NCI-H460 (cell line): ENCODE measurements around the gene LEKR1. TPM values are rescaled to one million over a fixed set of nuclear protein-coding genes. Genes with fewer than 3 reads are reported as not detected.
"Not testable (repeated sequence)": the region's sequence is repeated elsewhere in the genome, so short reads cannot be mapped to it uniquely, and the experiment has no call there.

Experiments
- DNase-seq: peaks from one replicate; pipeline ENCODE4 v3.0.0-alpha.2; 2016; ENCODE audit warnings: low read depth; ENCODE audit errors: extremely low read depth
- total RNA-seq: library from RNA; depleted of rRNA; stranded (reverse); fragments of >200 nt; shearing (Covaris generic); gene quantifications from 2 replicates; pipeline ENCODE4 v1.2.3, GENCODE V29; 2014

The LEKR1 gene
- total RNA-seq, 1 experiment from 2014 or later: 0.45 TPM

DNA sequence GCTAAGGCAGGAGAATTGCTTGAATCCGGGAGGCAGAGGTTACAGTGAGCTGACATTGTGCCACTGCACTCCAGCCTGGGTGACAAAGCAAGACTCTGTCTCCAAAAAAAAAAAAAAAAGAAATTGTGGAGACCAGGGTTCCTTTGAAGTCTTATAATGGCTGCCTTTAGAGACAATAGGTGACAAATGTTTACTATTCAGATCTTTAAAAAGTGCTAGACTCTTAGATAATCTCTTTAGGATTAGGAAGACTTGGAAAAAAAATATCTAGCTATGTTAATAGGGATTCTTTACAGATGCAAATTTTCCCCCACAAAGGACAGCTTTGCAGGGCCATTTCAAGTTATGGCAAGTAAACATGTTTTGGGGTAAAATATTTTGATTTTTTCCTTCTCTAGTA, 71.7 kb downstream of the LEKR1 start:
- not testable (repeated sequence) for DNase-seq

DNA sequence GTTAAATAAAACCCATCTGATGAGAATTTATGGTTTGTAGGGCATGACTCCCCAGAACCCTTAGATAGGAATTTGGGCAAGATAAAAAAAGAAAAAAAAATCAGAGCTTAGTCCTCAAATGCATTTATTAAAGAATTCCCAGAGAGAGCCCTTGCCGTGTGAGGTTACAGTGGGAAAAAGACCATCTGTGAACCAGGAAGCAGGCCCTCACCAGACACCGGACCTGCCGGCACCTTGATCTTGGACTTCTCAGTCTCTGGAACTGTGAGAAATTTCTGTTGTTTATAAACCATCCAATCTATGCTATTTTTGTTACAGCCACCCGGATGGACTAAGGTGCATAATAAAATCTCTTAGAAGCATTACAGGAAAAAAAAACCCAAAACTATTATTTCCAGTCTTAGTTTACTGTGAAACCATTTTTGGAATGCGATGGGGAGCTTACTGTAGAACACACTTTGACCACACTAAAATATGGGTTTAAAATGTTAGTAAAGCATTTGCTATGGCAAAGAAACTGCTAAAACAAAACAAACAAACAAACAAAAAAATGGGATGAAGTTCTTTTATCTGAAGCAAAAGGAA, 72.2 kb downstream of the LEKR1 start:
- no peak for DNase-seq

DNA sequence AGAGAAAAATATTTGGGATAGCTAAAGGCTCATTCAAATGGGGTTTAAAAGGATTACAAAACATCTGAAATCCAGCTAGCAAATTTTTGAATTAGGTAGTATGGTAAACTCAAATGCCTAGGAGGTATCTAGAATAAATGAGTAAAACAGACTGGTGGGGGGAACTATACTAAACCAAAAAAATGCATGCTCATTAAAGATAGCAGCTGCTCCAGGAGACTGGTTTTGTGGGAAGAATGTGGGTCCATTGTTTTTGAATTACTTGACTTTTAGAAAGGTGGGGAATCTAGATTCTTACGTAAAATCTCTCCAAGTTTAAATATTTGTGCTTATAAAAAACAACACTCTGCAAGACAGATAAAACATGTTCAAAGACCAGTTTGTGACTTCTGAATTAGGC, 73.8 kb downstream of the LEKR1 start:
- DNase-seq: no peak

DNA sequence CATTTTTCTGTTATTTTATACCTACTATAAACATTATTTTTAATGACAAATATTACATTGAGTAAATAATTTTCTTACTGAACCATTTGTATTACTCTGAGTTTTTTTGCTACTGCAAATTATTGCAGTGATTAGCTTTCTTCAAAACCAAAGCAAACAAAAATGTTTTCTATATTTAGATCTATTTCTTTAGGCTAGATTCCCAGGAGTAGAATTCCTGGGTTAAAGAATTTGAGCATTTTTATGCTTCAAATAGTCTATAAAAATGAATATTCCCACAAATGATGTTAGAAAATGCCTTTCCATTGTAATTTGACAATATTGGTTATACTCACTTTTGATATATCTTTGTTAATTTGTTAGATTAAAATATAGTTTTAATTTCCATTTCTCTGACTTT, 76.8 kb downstream of the LEKR1 start:
- DNase-seq: no peak

DNA sequence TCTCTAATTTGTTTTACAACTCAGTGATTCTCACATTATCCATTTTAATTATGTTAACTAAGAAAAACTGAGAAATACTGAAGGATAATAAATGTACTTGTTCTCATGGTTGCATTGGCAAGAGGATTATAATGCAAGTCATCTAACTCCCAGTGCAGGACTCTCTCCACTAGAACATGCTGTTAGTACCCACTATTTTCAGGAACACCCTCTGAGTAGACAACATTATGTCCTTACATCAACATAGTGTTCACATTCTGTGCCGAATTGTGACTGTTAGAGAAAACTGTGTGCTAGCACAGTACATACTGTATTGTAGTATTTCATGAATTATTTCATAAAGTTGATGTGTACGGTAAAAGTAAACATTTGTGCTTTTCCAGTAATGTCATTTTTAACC, 80.1 kb downstream of the LEKR1 start:
- no peak for DNase-seq

DNA sequence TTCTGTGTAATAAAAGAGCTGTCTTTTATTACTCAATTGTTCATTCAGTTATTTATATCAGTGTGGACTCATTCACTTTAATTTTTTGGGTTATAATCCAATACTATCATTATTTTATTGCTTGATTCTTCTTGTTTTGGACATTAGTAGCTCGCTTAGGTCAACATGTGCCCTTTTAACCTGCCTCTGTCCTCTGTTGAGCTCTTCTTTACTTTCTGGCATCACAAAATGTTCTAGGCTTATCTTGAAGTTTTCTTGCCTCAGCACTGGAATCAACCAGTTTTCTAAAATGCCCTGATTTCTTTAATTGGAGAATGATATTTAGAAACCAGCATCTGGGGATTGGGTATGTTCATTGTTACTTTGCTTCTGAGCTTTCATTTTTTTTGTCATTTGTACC, 82.2 kb downstream of the LEKR1 start:
- no peak for DNase-seq

DNA sequence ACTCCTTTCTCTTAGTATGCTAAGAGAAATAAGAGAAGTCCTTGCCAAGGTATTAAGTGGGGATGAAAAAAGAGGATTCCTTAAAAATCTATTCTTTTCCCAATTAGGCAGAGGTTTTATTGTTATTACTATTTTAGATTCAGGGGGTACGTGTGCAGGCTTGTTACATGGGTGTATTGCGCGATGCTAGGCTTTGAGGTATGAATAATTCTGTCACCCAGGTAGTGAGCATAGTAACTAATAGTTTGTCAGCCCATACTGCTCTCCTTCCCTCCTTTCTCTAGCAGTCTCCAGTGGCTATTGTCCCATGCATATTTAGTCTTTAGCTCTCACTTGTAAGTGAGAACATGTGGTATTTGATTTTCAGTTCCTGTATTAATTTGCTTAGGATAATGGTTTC, 83.9 kb downstream of the LEKR1 start:
- no peak for DNase-seq

DNA sequence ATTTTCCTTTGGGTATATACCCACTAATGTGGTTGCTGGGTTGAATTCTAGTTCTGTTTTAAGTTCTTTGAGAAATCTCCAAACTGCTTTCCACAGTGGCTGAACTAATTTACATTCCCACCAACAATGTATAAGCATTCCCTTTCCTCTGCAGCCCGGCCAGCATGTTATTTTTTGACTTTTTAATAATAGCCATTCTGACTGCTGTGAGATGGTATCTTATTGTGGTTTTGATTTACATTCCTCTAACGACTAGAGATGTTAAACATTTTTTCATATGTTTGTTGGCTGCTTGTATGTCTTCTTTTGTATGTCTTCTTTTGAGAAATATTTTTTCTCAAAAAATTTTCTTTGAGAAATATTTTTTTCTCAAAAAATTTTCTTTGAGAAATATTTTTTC, 84.7 kb downstream of the LEKR1 start:
- not testable (repeated sequence) for DNase-seq

DNA sequence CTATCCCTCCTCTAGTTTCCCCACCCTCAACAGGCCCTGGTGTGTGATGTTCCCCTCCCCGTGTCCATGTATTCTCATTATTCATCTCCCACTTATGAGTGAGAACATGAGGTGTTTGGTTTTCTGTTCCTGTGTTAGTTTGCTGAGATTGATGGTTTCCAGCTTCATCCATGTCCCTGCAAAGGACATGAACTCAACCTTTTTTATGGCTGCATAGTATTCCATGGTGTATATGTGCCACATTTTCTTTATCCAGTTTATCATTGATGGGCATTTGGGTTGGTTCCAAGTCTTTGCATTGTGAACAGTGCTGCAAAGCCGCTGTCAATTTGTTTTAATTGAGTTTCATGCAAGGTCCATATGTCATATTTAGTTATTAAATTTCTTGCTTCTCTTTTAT, 88.1 kb downstream of the LEKR1 start:
- DNase-seq: not testable (repeated sequence)

DNA sequence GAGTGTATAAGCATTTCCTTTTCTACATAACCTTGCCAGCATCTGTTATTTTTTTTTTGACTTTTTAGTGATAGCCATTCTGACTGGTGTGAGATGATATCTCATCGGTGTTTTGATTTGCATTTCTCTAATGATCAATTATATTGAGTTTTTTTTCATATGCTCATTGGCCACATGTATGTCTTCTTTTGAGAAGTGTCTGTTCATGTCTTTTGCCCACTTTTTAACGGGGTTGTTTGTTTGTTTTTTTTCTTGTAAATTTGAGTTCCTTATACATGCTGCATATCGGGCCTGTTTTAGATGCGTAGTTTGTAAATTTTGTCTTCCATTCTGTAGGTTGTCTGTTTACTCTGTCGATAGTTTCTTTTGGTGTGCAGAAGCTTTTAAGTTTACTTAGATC, 89.2 kb downstream of the LEKR1 start:
- DNase-seq: no peak

DNA sequence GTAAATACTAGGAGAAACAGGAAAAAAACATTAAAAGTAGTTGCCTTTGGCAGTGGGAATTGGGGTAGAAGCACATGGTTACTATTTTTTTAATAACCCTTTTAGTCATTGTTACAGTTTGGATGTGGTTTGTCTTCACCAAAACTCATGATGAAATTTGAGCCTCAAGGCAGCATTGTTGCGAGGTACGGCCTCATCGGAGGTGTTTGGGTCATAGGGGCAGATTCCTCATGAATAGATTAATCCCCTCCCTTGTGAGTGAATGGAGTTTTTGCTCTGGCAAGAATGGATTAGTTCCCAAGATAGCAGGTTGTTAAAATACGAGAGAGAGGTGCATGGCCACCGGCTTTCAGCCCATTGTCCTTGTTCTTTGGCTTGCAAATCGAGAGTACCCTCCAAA, 92.6 kb downstream of the LEKR1 start:
- no peak for DNase-seq

DNA sequence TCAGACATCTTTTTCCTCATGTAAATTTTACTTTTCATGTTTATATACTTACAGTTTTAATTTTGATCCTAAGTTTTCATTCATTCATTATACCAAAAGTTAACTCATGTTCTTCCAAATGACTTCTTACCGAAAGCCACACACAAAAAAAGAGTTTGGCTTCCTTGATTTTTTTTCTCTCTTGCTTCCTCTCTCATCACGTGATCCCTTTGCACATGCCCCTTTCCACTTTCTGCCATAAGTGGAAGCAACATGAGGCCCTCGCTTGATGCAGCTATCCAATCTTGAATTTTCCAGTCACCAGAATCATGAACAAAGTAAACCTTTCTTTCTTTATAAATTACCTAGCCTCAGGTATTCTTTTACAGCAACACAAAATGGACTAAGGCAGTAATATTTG, 93.7 kb downstream of the LEKR1 start:
- DNase-seq: no peak

DNA sequence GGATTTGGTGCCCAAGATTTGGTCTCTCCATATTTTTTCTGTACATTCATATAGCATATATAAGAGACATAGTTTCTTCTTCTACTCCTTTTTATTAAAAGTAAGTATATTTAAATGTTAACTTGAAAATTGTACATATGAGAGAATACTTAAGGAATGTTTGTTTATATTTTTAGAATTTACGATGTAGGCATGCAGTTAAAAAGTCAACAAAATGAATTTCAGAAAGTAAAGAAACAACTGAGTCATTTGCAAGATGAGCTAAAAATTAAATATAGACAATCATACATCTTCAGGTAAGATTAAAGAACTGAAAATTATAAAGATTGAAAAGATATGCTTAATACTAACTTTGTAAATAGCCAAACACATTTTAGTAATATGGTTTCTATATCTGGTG, 94.2 kb downstream of the LEKR1 start:
- no peak for DNase-seq

DNA sequence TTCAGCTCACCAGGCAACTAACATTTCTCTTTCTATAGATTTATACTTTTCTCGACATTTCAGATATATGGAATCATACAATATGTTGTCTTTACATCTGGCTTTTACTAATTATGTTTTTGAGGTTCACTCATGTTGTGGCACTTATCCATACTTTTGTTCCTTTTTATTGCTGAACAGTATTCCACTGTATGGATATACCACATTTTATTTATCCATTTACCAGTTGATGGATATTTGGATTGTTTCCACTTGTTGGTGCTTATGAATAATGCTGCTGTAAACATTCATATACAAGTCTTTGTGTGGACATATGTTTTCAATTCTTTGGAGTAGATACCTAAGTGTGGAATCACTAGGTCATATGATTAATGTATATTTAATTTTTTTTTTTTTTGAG, 97.2 kb downstream of the LEKR1 start:
- DNase-seq: no peak

DNA sequence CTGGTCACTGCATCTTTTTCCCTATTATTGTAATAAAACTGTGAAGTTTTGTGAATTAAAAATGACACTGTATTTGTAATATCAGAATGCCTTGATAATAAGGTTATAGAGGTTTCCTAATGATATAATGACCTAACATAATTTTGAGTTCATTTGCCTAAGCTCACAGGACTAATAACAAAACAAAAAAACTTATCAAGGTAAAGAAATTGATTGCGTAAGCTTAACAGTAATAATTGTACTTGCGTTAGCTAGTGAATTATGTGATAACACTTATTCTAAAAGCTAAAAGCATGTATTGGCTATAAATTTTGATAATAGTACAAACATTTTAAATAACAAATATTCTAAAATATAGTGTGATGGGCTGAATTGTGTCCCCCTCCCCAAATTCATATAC, 112.6 kb downstream of the LEKR1 start:
- DNase-seq: no peak

DNA sequence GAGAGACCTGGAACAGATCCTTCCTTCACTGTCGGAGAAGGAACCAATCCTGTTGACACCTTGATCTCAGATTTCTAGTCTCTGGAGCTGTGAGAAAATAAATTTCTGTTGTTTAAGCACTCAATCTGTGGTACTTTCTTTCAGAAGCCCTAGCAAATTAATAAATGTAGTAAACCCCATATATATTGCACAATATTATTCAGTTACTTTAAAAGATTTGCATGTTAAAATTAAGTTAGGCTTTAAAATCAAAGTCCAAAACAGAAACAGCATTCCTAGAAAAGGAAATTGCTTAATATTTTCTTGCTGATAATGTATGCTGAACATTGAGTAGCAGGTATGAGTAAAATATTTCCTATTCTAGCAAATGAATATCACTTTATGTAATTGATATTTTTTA, 113.2 kb downstream of the LEKR1 start:
- DNase-seq: no peak

DNA sequence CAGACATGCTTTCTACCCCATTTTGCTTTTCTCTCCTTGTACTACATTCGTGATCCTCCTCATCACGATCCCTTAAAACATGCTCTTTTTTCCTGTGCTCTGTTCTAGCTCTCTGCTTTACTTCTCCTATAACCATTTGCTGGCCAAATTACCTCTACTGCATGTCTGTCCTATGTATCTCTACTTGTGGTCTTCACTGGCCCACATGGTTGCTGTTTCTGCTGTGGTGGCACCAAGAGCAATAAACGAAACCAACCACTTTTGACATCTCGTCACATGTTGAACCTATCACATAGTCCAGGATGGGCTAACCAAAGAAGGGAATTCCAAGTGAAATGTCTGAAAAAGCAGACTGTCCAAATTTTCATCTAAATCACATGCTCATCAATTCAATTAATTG, 115.2 kb downstream of the LEKR1 start:
- no peak for DNase-seq

DNA sequence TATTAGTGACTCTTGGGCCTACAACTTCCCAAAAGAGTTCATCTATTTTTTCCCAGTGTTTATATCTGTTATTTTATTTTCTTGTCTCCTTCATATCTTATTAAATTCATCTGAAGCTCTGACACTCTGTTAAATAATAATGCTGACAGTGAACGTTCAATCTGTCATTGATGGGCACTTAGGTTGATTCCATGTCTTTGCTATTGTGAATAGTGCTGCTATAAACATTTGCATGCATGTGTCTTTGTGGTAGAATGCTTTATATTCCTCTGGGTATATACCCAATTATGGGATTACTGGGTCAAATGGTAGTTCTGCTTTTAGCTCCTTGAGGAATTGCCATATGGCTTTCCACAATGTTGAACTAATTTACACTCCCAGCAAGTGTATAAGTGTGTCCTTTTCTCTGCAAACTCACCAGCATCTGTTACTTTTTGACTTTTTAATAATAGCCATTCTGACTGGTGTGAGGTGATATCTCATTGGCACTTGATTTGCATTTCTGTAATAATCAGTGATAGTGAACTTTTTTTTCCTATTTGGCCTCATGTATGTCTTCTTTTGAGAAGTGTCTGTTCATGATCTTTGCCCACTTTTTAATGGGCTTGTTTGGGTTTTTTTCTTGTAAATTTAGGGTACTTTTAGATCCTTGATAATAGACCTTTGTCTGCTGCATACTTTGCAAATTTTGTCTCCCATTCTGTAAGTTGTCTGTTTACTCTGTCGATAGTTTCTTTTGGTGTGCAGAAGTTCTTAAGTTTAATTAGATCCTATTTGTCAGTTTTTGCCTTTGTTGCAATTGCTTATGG, 122.5 kb downstream of the LEKR1 start:
- DNase-seq: no peak

DNA sequence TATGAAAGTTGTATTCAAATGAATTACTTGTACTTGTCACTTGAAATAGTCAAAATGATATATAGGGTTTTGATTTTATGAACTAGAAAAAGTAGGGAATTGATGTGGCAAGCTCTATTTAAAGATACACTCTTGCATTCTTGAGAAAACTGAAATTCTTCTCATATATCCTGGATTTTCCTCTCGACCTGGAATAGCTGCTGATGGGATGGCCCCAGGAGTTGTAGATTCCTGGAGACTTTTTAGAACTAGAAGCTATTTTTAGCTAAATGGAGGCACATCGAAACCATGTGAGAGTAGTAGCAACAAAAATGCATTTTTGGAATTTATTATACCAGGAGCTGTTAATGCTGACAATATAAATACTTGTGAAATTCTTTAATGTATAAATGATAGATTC, 125.9 kb downstream of the LEKR1 start:
- DNase-seq: no peak

DNA sequence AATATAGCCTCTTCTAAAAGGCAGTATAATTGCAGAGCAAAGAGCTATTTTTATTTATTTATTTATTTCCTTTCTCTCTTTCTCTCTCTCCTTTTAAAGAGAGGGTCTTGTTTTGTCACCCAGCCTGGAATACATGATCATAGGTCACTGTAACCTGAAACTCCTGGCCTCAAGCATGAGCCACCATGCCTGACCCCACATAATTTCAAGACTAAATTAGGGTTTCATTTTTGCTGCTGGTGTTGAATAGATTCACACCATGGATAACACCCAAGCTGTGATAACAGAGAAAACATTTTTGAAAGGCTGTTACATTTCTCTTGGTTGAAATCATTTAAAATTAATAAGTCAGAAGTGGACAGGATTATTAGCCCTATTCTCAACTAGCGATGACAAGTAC, 131.6 kb downstream of the LEKR1 start:
- DNase-seq: no peak

DNA sequence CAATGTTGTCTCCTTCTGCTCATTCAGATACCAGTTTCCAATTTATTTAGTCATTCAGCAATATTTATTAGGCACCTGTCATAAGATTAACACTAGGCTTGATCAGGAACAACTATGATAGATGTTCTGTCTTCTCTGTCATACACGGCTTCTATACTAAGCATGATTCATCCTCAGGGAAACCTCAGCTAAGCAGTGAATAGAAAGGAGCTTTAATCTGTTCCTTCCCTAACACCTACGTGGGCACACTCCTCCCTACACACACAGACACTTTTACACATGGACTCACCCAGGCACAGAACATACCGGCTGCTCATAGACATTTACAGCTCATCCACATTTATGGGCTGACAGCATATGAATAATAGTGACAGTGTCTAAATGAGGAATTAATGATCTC, 136.9 kb downstream of the LEKR1 start:
- DNase-seq: no peak

DNA sequence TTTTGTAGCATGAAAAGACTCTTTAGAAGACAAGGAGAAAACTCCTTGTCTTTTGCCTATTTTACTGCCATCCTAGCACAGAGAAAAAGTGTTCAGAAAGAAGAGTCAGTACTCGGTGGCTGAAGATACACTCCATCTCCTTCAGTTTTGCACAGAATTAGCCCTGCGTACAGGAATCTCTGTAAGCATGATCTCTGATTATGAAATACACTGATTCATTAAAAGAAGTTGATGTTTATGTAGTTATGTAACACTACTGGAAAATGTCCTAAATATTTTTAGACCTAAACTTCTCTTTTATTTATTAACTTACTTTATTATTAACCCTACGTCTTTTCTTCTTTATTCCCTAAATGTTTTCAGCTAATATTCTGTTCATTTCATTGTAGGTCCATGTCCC, 138.4 kb downstream of the LEKR1 start:
- no peak for DNase-seq

DNA sequence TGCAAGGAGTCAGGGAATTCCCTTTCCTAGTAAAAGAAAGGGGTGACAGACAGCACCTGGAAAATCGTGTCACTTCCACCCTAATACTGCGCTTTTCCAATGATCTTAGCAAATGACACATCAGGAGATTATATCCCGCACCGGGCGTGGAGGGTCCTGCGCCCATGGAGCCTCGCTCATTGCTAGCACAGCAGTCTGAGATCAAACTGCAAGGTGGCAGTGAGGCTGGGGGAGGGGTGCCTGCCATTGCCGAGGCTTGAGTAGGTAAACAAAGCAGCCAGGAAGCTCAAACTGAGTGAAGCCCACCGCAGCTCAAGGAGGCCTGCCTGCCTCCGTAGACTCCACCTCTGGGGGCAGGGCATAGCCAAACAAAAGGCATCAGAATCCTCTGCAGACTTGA, 140.2 kb downstream of the LEKR1 start:
- not testable (repeated sequence) for DNase-seq
